Measurements from ENCODE around the gene SLC17A3.

GRCh38 chr6:25911351-25911750, 37.3 kb upstream of the SLC17A3 start:
- no peak for TF ChIP-seq CTCF (IDR thresholded peaks at IDR 0.05; ENCODE audit: borderline replicate concordance, extremely low read depth, low read length, poor library complexity, severe bottlenecking)
- TF ChIP-seq EZH2 (IDR thresholded peaks at IDR 0.05; ENCODE audit: borderline replicate concordance, low read depth, low read length, severe bottlenecking): no peak
